Activated CD8-positive, alpha-beta memory T cell treated with anti-CD3 and anti-CD28 coated beads, Interleukin-2, amount 50 U/mL, for 4 hours (primary cell): ENCODE data around the gene LRRC72.
"Not testable (repeated sequence)": the region's sequence is repeated elsewhere in the genome, so short reads cannot be mapped to it uniquely, and the experiment has no call there.

ENCODE experiments used
- DNase-seq: peaks from one replicate; pipeline ENCODE4 v3.0.0-alpha.2; 2020

Gene LRRC72

GRCh38 chr7:16526742-16527540 is at the start of gene LRRC72:
TSS of gene LRRC72 (plus strand) at chr7:16526825. CDS start at chr7:16526953, 128 bp downstream.
- DNase-seq = no peak

GRCh38 chr7:16479161-16479560 is 47.5 kb upstream of the LRRC72 start:
- no peak for DNase-seq

- DNase-seq = no peak
These were observed 47.0 kb upstream of the LRRC72 start for GRCh38 chr7:16479591-16479990.

GRCh38 chr7:16484453-16485158 is 42.0 kb upstream of the LRRC72 start:
- no peak for DNase-seq

GRCh38 chr7:16491148-16491547 is 35.5 kb upstream of the LRRC72 start:
- DNase-seq = no peak

GRCh38 chr7:16492513-16493062 is 34.0 kb upstream of the LRRC72 start:
- DNase-seq = no peak

- DNase-seq = no peak
These were observed 33.4 kb upstream of the LRRC72 start for GRCh38 chr7:16493266-16493665.

- DNase-seq = no peak
These were observed 32.1 kb upstream of the LRRC72 start for GRCh38 chr7:16494551-16494950.

- no peak for DNase-seq
These were observed 31.5 kb upstream of the LRRC72 start for GRCh38 chr7:16494955-16495719.

GRCh38 chr7:16498122-16498521 is 28.5 kb upstream of the LRRC72 start:
- no peak for DNase-seq

- DNase-seq = no peak
These were observed 24.3 kb upstream of the LRRC72 start for GRCh38 chr7:16502303-16502702.

- DNase-seq = no peak
These were observed 22.6 kb upstream of the LRRC72 start for GRCh38 chr7:16504019-16504418.

GRCh38 chr7:16506422-16506821 is 20.2 kb upstream of the LRRC72 start:
- not testable (repeated sequence) for DNase-seq

- DNase-seq = no peak
These were observed 16.8 kb upstream of the LRRC72 start for GRCh38 chr7:16509829-16510228.

GRCh38 chr7:16511314-16511713 is 15.3 kb upstream of the LRRC72 start:
- no peak for DNase-seq

GRCh38 chr7:16512097-16512496 is 14.5 kb upstream of the LRRC72 start:
- no peak for DNase-seq

GRCh38 chr7:16514271-16514670 is 12.4 kb upstream of the LRRC72 start:
- no peak for DNase-seq

- no peak for DNase-seq
These were observed 11.9 kb upstream of the LRRC72 start for GRCh38 chr7:16514729-16515128.

- DNase-seq = no peak
These were observed 10.6 kb upstream of the LRRC72 start for GRCh38 chr7:16515785-16516685.

- not testable (repeated sequence) for DNase-seq
These were observed 6.6 kb upstream of the LRRC72 start for GRCh38 chr7:16519985-16520384.

- no peak for DNase-seq
These were observed 2.3 kb upstream of the LRRC72 start for GRCh38 chr7:16524332-16524731.

- no peak for DNase-seq
These were observed 1.9 kb downstream of the LRRC72 start for GRCh38 chr7:16528520-16528919.
